Testis (tissue), 2 donors: Measurements from ENCODE around the gene FES.

Experiments
- CTCF ChIP-seq, 3 experiments: fragments of 450-650 bp in 2 of 3; fragments of 200-600 bp in 1 of 3; sonication (generic) in 1 of 3; IDR thresholded peaks; one replicate each; pipeline ENCODE4 v1.5.1; 2016 to 2019; ENCODE audit warnings: antibody characterized with exemption in 3 of 3, mild to moderate bottlenecking in 2 of 3, moderate library complexity in 1 of 3
- POLR2A ChIP-seq: fragments of 450-650 bp; IDR thresholded peaks from one replicate; pipeline ENCODE4 v1.6.1; 2017; ENCODE audit warnings: antibody characterized with exemption, mild to moderate bottlenecking, moderate library complexity

GRCh38 chr15:90859234-90860131, 24.8 kb upstream of the FES start:
- no peak for TF ChIP-seq CTCF (IDR thresholded peaks at IDR 0.05)
- TF ChIP-seq POLR2A, result no peak
